K562 (cell line): ENCODE measurements around the gene CCDC138. TPM values are rescaled to one million over a fixed set of nuclear protein-coding genes. Genes with fewer than 3 reads are reported as not detected.

Experiments
- ATAC-seq: fragments of 200-7000 bp; cut with Tn5 transposase; 3 replicates; pipeline ENCODE4 v1.9.1; 2020; ENCODE audit warnings: moderate library complexity
- BruUV-seq: library from RNA; stranded (reverse); fragments of 400-500 nt; replicated peaks from 2 replicates; lab custom pipeline; 2021; lab: Mats Ljungman, UMichigan
- CTCF ChIA-PET: fragments of 300-600 bp; formaldehyde crosslinking; extraction: SDS; loops from one replicate; lab custom pipeline; 2021; ENCODE audit warnings: low intra/inter-chr PET ratio; lab: Yijun Ruan, JAX
- POLR2A ChIA-PET: fragments of 300-600, 350-650 bp; sonication (Branson Sonifier 250); formaldehyde crosslinking; extraction: SDS; loops from one replicate; lab custom pipeline; 2021; ENCODE audit warnings: antibody characterized with exemption, inconsistent platforms; lab: Yijun Ruan, JAX
- DNase-seq, 4 experiments: peaks; one replicate each; pipeline versions ENCODE4 v3.0.0 to v3.0.0-alpha.2; 2011 to 2018; ENCODE audit warnings: low spot score in 3 of 4, mixed read lengths in 3 of 4; ENCODE audit errors: extremely low read depth in 1 of 4
- FAIRE-seq: peaks from 2 replicates; lab custom pipeline; 2011; peaks lifted over from hg19 to GRCh38; lab: Jason Lieb, UNC
- H2AFZ ChIP-seq: 2 replicates; pipeline ENCODE4 v1.6.0; 2011; ENCODE audit warnings: low read depth, low read length, control low read depth, inconsistent platforms
- H3K27ac ChIP-seq: fragments of 200-600 bp; 3 replicates; pipeline ENCODE4 v1.8.0; 2011; ENCODE audit warnings: low read depth, mild to moderate bottlenecking, control low read depth, inconsistent platforms, low read length, moderate library complexity, mixed read lengths; ENCODE audit errors: extremely low read depth
- H3K27me3 ChIP-seq, 2 experiments: fragments of 300-600 bp in 1 of 2; 2 replicates in 1 of 2; 3 replicates in 1 of 2; pipeline versions ENCODE4 v1.6.0 to v1.8.0; 2011; ENCODE audit warnings: inconsistent platforms in 2 of 2, low read length in 2 of 2, mild to moderate bottlenecking in 1 of 2, mixed read lengths in 1 of 2, moderate library complexity in 1 of 2; ENCODE audit not compliant: control insufficient read depth in 2 of 2, insufficient read depth in 2 of 2
- H3K36me3 ChIP-seq: fragments of 300-600 bp; 3 replicates; pipeline ENCODE4 v1.8.0; 2011; ENCODE audit warnings: mild to moderate bottlenecking, low read length, inconsistent platforms; ENCODE audit not compliant: control insufficient read depth, insufficient read depth
- H3K4me1 ChIP-seq, 2 experiments: fragments of 200-600 bp in 1 of 2; replicated peaks in 1 of 2; 2 replicates in 1 of 2; 3 replicates in 1 of 2; pipeline versions ENCODE4 v1.5.1 to v1.8.0; 2011; ENCODE audit warnings: inconsistent platforms in 2 of 2, low read length in 2 of 2, mild to moderate bottlenecking in 1 of 2, mixed read lengths in 1 of 2, moderate library complexity in 1 of 2; ENCODE audit not compliant: control insufficient read depth in 2 of 2, insufficient read depth in 2 of 2
- H3K4me2 ChIP-seq: 2 replicates; pipeline ENCODE4 v1.6.1; 2011; ENCODE audit warnings: low read length, control low read depth, inconsistent platforms, mixed read lengths; ENCODE audit not compliant: insufficient read depth
- H3K4me3 ChIP-seq: fragments of 200-600 bp; sonication (generic), shearing (Covaris generic); 2 replicates; pipeline ENCODE4 v1.5.1; 2016; ENCODE audit warnings: control low read depth, inconsistent platforms
- H3K79me2 ChIP-seq: fragments of 200-600 bp; 3 replicates; pipeline ENCODE4 v1.8.0; 2011; ENCODE audit warnings: low read length, inconsistent platforms; ENCODE audit not compliant: control insufficient read depth, insufficient read depth
- H3K9ac ChIP-seq, 2 experiments: 2 replicates each; pipeline versions ENCODE4 v1.6.0 to v1.6.1; 2011; ENCODE audit warnings: low read depth in 2 of 2, low read length in 2 of 2, control low read depth in 1 of 2, inconsistent platforms in 1 of 2, mild to moderate bottlenecking in 1 of 2, mixed read lengths in 1 of 2; ENCODE audit not compliant: insufficient read depth in 1 of 2
- H3K9me1 ChIP-seq: one replicate; pipeline ENCODE4 v1.6.0; 2011; ENCODE audit warnings: inconsistent platforms, mild to moderate bottlenecking, low read length, moderate library complexity; ENCODE audit not compliant: control insufficient read depth, insufficient read depth
- H3K9me3 ChIP-seq: replicated peaks from 2 replicates; pipeline ENCODE4 v1.5.1; 2011; ENCODE audit warnings: low read depth, low read length, inconsistent platforms; ENCODE audit not compliant: control insufficient read depth, insufficient read depth
- H4K20me1 ChIP-seq: replicated peaks from 2 replicates; pipeline ENCODE4 v1.6.1; 2011; ENCODE audit warnings: low read length, inconsistent platforms, mixed read lengths; ENCODE audit not compliant: control insufficient read depth, insufficient read depth
- ATF3 ChIP-seq, 2 experiments: fragments of 450-650 bp in 1 of 2; sonication (generic) in 1 of 2; formaldehyde crosslinking in 1 of 2; IDR thresholded peaks in 1 of 2; conservative IDR thresholded peaks in 1 of 2; 2 replicates each; pipeline versions ENCODE4 v1.6.1 to v1.8.1; 2016 to 2023; ENCODE audit warnings: mild to moderate bottlenecking in 2 of 2, moderate library complexity in 2 of 2, inconsistent platforms in 1 of 2, missing genetic modification reagents in 1 of 2
- CTCFL ChIP-seq: IDR thresholded peaks from 2 replicates; pipeline ENCODE4 v1.6.1; 2011; ENCODE audit warnings: borderline replicate concordance, low read depth, mild to moderate bottlenecking, moderate library complexity, low read length; ENCODE audit not compliant: insufficient read depth, poor library complexity, severe bottlenecking
- CXXC5 ChIP-seq: fragments of 250-450 bp; sonication (Bioruptor Pico); IDR thresholded peaks from 2 replicates; pipeline ENCODE4 v1.8.0; 2022; ENCODE audit warnings: inconsistent platforms, mild to moderate bottlenecking, moderate library complexity
- DPF2 ChIP-seq: fragments of 450-650 bp; IDR thresholded peaks from 2 replicates; pipeline ENCODE4 v1.6.1; 2016
- KDM4B ChIP-seq, 2 experiments: fragments of 450-650 bp in 1 of 2; sonication (generic) in 1 of 2; IDR thresholded peaks; 2 replicates each; pipeline ENCODE4 v1.6.1; 2016 to 2017; ENCODE audit warnings: borderline replicate concordance in 2 of 2, antibody characterized with exemption in 1 of 2, low read depth in 1 of 2, mild to moderate bottlenecking in 1 of 2
- NCOA2 ChIP-seq, 2 experiments: fragments of 450-650 bp; IDR thresholded peaks; 2 replicates each; pipeline ENCODE4 v1.6.1; 2018; ENCODE audit warnings: mild to moderate bottlenecking in 2 of 2, moderate library complexity in 1 of 2; ENCODE audit not compliant: partially characterized antibody in 2 of 2
- RB1 ChIP-seq: fragments of 450-650 bp; IDR thresholded peaks from 2 replicates; pipeline ENCODE4 v1.6.1; 2017; ENCODE audit warnings: low read depth, mild to moderate bottlenecking
- XRCC3 ChIP-seq: fragments of 450-650 bp; IDR thresholded peaks from 2 replicates; pipeline ENCODE4 v1.6.1; 2017; ENCODE audit warnings: mild to moderate bottlenecking, moderate library complexity
- ZNF57 ChIP-seq: fragments of 450-650 bp; formaldehyde crosslinking; IDR thresholded peaks from 2 replicates; pipeline ENCODE4 v1.4.0; 2020; ENCODE audit warnings: mild to moderate bottlenecking, moderate library complexity
- ZZZ3 ChIP-seq: fragments of 450-650 bp; IDR thresholded peaks from 2 replicates; pipeline ENCODE4 v1.6.1; 2016; ENCODE audit warnings: antibody characterized with exemption, mild to moderate bottlenecking, moderate library complexity
- WGBS: fragments of 100-300 bp; shearing (Covaris generic); methylation state at CpG from one replicate; pipeline ENCODE4 v1.1.6; 2016; ENCODE audit warnings: low coverage, mixed read lengths; ENCODE audit not compliant: insufficient coverage; ENCODE audit errors: missing lambda C conversion rate; 5-methylcytosine and 5-hydroxymethylcytosine counted together
- in situ Hi-C: fragments of 300-500 bp; cut with MboI; formaldehyde crosslinking; loops from 4 replicates; pipeline ENCODE4 v1.15.0; 2018; ENCODE audit warnings: inconsistent platforms, mixed read lengths
- intact Hi-C: fragments of 100-400 bp; cut with micrococcal nuclease; formaldehyde crosslinking; loops from 2 replicates; pipeline ENCODE4 v1.14.2; 2022
- polyA plus RNA-seq, 8 experiments: library from polyadenylated mRNA; depleted of rRNA in 4 of 8; stranded (reverse) in 5 of 8; unstranded in 3 of 8; fragments of >200 nt; fragmentation: Nextera tagmentation in 2 of 8; fragmentation: Illumina TruSeq in 1 of 8; extraction: Ambion mirVana in 2 of 8; extraction: Trizol in 1 of 8; gene quantifications; 2 replicates each; pipeline versions ENCODE4 v1.2.1 to v1.2.3, GENCODE V29; 2011 to 2014; ENCODE audit warnings: inconsistent platforms in 1 of 8, missing spikeins in 1 of 8
- total RNA-seq, 7 experiments: library from RNA; depleted of rRNA in 6 of 7; stranded (reverse); fragments of >200 nt in 6 of 7; fragmentation: Illumina TruSeq in 2 of 7; extraction: Trizol in 2 of 7; gene quantifications; 2 replicates each; pipeline versions ENCODE4 v1.2.1 to v1.2.3, GENCODE V29; 2011 to 2021; ENCODE audit warnings: low replicate concordance in 1 of 7

Gene CCDC138
- total and polyA plus RNA-seq, 9 of the 15 experiments (the other 6 are each of a cell fraction or from before 2014, with no cell fraction given) = 17.5 to 44.6 (median 26.7) TPM

DNA sequence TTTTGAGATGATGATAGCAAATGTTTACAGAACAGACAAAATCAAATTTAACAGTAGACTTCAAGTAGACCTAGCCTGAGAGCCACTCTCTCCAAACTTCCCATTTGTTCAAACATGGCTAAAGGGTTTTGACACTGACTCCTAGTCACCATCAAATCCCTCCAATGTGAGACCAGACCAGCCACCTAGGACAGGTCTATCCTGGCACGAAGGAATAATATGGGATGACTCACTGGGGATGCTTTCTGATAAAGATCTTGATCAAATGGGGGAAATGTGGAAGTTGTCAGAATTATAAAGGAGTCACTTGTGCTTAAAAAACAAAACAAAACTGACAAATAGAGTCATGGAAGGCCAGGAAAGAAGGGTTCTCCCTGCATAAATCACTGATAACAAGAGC lies 106.7 kb downstream of the CCDC138 start:
- Histone ChIP-seq H3K36me3 (no peaks in the 10 kb centered on the region), H3K9ac (no peak overlapping the region), H2AFZ (no peak overlapping the region), H3K4me3 (no peak overlapping the region), H3K27me3 (0 out of 5 replicates have a peak, but pooled peaks cover 0 to 5% of the 10 kb centered on the region in 2 experiments), H3K9me3 (no peaks in the 10 kb centered on the region), H4K20me1 (no peaks in the 10 kb centered on the region), H3K27ac (no peak overlapping the region), H3K79me2 (no peaks in the 10 kb centered on the region), H3K9me1 (no peaks in the 10 kb centered on the region), H3K4me1 (no peaks in the 10 kb centered on the region), H3K4me2 (no peak overlapping the region)
- no peak for DNase-seq
- in situ Hi-C loops = no loop called here
- BruUV-seq = no TSS peak
- no peak for ATAC-seq
- TF ChIP-seq ATF3 (IDR thresholded peaks at IDR 0.05) (no peak), ATF3 (CRISPR knock-in tag; conservative IDR thresholded peaks at IDR 0.05) (no peak), KDM4B (IDR thresholded peaks at IDR 0.05; ENCODE audit: borderline replicate concordance in 2 of 2, low read depth in 1 of 2) (no peak), CXXC5 (CRISPR knock-in tag) (no peak), DPF2 (no peak), ZNF57 (CRISPR knock-in tag) (no peak), ZZZ3 (no peak), RB1 (no peak), CTCFL (no peak), NCOA2 (IDR thresholded peaks at IDR 0.05; ENCODE audit: partially characterized antibody in 2 of 2) (no peak), XRCC3 (no peak)
- WGBS = 0% methylated on average over 1 of the region's 1 CpG
- ChIA-PET CTCF (no interaction called here), POLR2A (no interaction called here)
- no peak for FAIRE-seq
- intact Hi-C loops = no loop called here
